Endothelial cell (in vitro differentiated cells): ENCODE results near the gene LY9. TPM values are rescaled to one million over a fixed set of nuclear protein-coding genes. Genes with fewer than 3 reads are reported as not detected.

Source experiments
- DNase-seq: peaks from one replicate; pipeline ENCODE4 v3.0.0; 2021; ENCODE audit warnings: low spot score
- H3K27ac Mint-ChIP-seq: one replicate; pipeline ENCODE4 v1.8.0; 2021; ENCODE audit warnings: mixed read lengths, inconsistent platforms; ENCODE audit not compliant: unreplicated experiment
- H3K27me3 Mint-ChIP-seq: one replicate; pipeline ENCODE4 v1.8.0; 2021; ENCODE audit warnings: mild to moderate bottlenecking, moderate library complexity, mixed read lengths, inconsistent platforms; ENCODE audit not compliant: unreplicated experiment
- H3K36me3 Mint-ChIP-seq: one replicate; pipeline ENCODE4 v1.8.0; 2021; ENCODE audit warnings: mild to moderate bottlenecking, low read depth, mixed read lengths, inconsistent platforms; ENCODE audit not compliant: unreplicated experiment
- H3K4me1 Mint-ChIP-seq: one replicate; pipeline ENCODE4 v1.8.0; 2021; ENCODE audit warnings: mild to moderate bottlenecking, mixed read lengths, inconsistent platforms; ENCODE audit not compliant: unreplicated experiment
- H3K4me3 Mint-ChIP-seq: one replicate; pipeline ENCODE4 v1.8.0; 2021; ENCODE audit warnings: mild to moderate bottlenecking, mixed read lengths, inconsistent platforms; ENCODE audit not compliant: unreplicated experiment
- H3K9me3 Mint-ChIP-seq: one replicate; pipeline ENCODE4 v1.8.0; 2021; ENCODE audit warnings: mixed read lengths, inconsistent platforms; ENCODE audit not compliant: unreplicated experiment
- total RNA-seq: library from RNA; stranded (reverse); fragmentation: NEBNext Ultra II Directional; extraction: Animal tissue kit (Norgen Biotek cat#: 25700); gene quantifications from one replicate; pipeline ENCODE4 v1.2.1, GENCODE V29; 2021; ENCODE audit not compliant: unreplicated experiment
- TF ChIP-seq, protein P1 (sequence below): fragments of 200-600 bp; sonication (generic); IDR thresholded peaks from one replicate; pipeline ENCODE4 v1.5.0; 2021; ENCODE audit warnings: antibody characterized with exemption; ENCODE audit not compliant: unreplicated experiment

The LY9 gene
- total RNA-seq, 1 donor from 2014 or later = not detected

DNA sequence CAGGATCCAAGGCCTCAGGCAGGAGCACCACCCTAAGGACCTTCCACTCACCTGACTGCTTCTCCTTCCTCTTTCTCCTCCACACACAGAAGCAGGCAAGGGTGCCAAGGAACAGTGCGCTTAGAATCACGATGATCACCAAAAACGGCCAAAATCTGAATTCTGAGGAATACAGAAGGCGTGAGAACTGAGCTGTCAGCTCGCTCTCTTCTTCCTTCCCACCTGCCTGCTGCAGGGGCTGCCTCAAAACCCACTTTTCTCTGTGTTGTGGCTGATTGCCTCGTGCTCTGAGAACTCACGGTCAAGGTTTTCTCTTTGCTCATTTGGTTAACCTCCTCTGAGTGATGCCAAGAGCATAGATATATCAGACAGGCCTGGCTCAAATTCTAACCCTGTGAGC, 42.9 kb downstream of the LY9 start:
- Mint-ChIP-seq H3K36me3 (no peaks in the 10 kb centered on the region), H3K9me3 (no peaks in the 10 kb centered on the region), H3K27ac (no peak overlapping the region), H3K27me3 (no peaks in the 10 kb centered on the region), H3K4me1 (peaks cover 33% of the 10 kb centered on the region), H3K4me3 (no peak overlapping the region)
- TF ChIP-seq, protein P1, sequence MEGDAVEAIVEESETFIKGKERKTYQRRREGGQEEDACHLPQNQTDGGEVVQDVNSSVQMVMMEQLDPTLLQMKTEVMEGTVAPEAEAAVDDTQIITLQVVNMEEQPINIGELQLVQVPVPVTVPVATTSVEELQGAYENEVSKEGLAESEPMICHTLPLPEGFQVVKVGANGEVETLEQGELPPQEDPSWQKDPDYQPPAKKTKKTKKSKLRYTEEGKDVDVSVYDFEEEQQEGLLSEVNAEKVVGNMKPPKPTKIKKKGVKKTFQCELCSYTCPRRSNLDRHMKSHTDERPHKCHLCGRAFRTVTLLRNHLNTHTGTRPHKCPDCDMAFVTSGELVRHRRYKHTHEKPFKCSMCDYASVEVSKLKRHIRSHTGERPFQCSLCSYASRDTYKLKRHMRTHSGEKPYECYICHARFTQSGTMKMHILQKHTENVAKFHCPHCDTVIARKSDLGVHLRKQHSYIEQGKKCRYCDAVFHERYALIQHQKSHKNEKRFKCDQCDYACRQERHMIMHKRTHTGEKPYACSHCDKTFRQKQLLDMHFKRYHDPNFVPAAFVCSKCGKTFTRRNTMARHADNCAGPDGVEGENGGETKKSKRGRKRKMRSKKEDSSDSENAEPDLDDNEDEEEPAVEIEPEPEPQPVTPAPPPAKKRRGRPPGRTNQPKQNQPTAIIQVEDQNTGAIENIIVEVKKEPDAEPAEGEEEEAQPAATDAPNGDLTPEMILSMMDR = no peak
- DNase-seq = no peak

DNA sequence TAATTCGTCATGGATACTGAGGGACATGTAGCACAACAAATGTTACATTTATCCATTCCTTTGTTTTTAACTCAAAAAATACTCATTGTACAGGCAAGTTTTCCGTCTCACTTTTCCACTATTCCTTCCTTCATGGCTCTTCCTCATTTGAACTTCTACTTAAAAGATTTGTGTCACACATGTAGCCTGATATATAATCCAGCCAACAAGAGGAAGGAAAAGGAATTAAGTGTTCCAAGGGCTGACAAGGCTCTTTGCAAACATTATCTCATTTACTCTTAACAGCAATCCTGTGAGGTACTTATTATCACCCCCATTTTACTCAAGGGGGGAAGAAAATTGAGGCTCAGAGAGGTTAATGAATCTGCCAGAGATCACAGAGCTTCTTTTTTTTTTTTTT, 43.8 kb downstream of the LY9 start:
- Mint-ChIP-seq H3K27ac (no peak overlapping the region), H3K36me3 (no peaks in the 10 kb centered on the region)

GRCh38 chr1:160841079-160841478, 45.1 kb downstream of the LY9 start:
- no peak for DNase-seq
- Mint-ChIP-seq H3K4me1 (peaks cover 19% of the 10 kb centered on the region), H3K4me3 (no peak overlapping the region), H3K36me3 (no peaks in the 10 kb centered on the region), H3K9me3 (no peaks in the 10 kb centered on the region), H3K27me3 (no peaks in the 10 kb centered on the region), H3K27ac (no peak overlapping the region)
- TF ChIP-seq, protein P1 = no peak

More for the DNA sequence above, 43.8 kb downstream of the LY9 start:
- DNase-seq = no peak
- Mint-ChIP-seq H3K9me3 (no peaks in the 10 kb centered on the region), H3K4me3 (no peak overlapping the region), H3K4me1 (peaks cover 30% of the 10 kb centered on the region), H3K27me3 (no peaks in the 10 kb centered on the region)
- TF ChIP-seq, protein P1 = no peak

GRCh38 chr1:160844447-160845232, 48.7 kb downstream of the LY9 start:
- no peaks in the 10 kb centered on the region for H3K4me1 Mint-ChIP-seq
- H3K27me3 Mint-ChIP-seq = no peaks in the 10 kb centered on the region
- H3K4me3 Mint-ChIP-seq = no peak overlapping the region
- TF ChIP-seq, protein P1 = no peak
- no peak for DNase-seq
- H3K9me3 Mint-ChIP-seq = no peaks in the 10 kb centered on the region
- H3K27ac Mint-ChIP-seq = no peak overlapping the region
- H3K36me3 Mint-ChIP-seq = no peaks in the 10 kb centered on the region

DNA sequence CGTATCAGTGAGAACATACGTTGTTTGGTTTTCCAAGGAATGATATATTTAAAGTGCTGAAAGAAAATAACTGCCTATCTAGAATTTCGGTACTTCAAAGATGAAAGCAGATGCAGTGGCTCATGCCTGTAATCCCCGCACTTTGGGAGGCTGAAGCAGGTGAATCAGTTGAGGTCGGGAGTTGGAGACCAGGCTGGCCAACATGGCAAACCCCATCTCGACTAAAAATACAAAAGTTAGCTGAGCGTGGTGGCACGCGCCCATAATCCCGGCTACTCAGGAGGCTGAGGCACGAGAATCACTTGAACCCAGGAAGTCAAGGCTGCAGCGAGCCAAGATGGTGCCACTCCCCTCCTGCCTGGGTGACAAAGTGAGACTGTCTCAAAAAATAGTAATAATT, 50.3 kb downstream of the LY9 start:
- Mint-ChIP-seq H3K27ac (no peak overlapping the region), H3K4me1 (no peaks in the 10 kb centered on the region), H3K27me3 (no peaks in the 10 kb centered on the region), H3K36me3 (no peaks in the 10 kb centered on the region), H3K9me3 (no peaks in the 10 kb centered on the region), H3K4me3 (no peak overlapping the region)
- no peak for DNase-seq
- TF ChIP-seq, protein P1 = no peak
